ENCODE results near the gene ATP2A1. TPM values are rescaled to one million over a fixed set of nuclear protein-coding genes. Genes with fewer than 3 reads are reported as not detected.

The ATP2A1 gene
- total and polyA plus RNA-seq, 2 of the 4 experiments (the other 2 are of a cell fraction), result under 0.01 to 0.63 TPM

DNA sequence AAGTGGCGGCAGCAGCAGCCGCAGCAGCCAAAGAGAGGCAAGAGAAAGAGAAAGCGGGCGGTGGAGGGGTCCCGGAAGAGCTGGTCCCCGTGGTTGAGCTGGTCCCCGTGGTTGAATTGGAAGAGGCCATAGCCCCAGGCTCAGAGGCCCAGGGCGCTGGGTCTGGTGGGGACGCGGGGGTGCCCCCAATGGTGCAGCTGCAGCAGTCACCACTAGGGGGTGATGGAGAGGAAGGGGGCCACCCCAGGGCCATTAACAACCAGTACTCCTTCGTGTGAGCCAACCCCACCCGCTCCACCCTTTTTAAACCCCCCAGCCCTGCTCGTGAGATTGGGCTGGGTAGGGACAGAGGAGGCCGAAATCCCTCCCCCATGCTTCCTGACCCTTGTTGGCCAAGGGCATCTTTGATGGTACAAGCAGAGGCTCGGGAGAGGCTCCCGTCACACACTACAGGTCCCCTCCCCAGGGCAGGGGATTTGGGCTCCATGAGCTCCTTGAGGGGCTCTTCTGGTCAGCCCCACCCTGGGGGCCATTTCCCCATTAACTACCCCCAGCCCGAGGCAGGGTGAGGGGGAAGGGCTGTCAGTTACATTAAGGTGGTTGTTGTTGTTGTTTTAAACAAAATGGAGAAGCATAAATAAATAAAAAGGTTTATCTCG, 4.6 kb upstream of the ATP2A1 start:
- Histone ChIP-seq H3K4me3 (ENCODE audit: insufficient read depth, low read depth, low read length) (no peak overlapping the region), H3K36me3 (ENCODE audit: control insufficient read depth, insufficient read depth, low read length) (peaks cover 49% of the 10 kb centered on the region), H2BK120ac (ENCODE audit: low read depth, low read length) (no peak overlapping the region), H3K27me3 (ENCODE audit: control insufficient read depth, insufficient read depth, low read length) (no peaks in the 10 kb centered on the region), H2BK5ac (ENCODE audit: low read depth, low read length, poor library complexity, severe bottlenecking) (no peak overlapping the region), H3K56ac (ENCODE audit: extremely low read depth, insufficient read depth, low read length) (no peak overlapping the region), H4K8ac (ENCODE audit: low read depth in 2 of 2, low read length in 2 of 2) (no peak overlapping the region), H4K20me1 (ENCODE audit: insufficient read depth, low read length) (no peaks in the 10 kb centered on the region), H3K9me1 (ENCODE audit: insufficient read depth, low read length) (no peaks in the 10 kb centered on the region), H3K9ac (ENCODE audit: low read depth, low read length) (no peak overlapping the region), H3K79me1 (ENCODE audit: low read depth in 1 of 2, low read length in 2 of 2) (peaks cover 9 to 21% of the 10 kb centered on the region in 2 experiments; a peak in 3 of 4 replicates), H3K4ac (ENCODE audit: low read depth, low read length) (no peak overlapping the region), H3K27ac (ENCODE audit: insufficient read depth, low read length) (no peak overlapping the region), H2AK9ac (replicated peaks; ENCODE audit: low read depth, low read length, poor library complexity) (peak overlapping the region; percentile 37), H3K18ac (ENCODE audit: low read depth, low read length) (no peak overlapping the region), H3K4me1 (ENCODE audit: control insufficient read depth, insufficient read depth, low read length) (no peaks in the 10 kb centered on the region), H3K9me3 (ENCODE audit: control insufficient read depth, insufficient read depth, low read length) (no peaks in the 10 kb centered on the region), H3K4me2 (ENCODE audit: low read depth, low read length) (no peak overlapping the region), H3K23ac (ENCODE audit: low read depth, low read length) (no peak overlapping the region), H2BK15ac (ENCODE audit: low read depth, low read length) (no peak overlapping the region), H3K14ac (replicated peaks; ENCODE audit: low read depth, low read length) (no peak overlapping the region), H4K5ac (ENCODE audit: low read depth, low read length) (no peak overlapping the region), H2BK20ac (ENCODE audit: low read depth, low read length) (no peak overlapping the region), H4K91ac (ENCODE audit: insufficient read depth, low read depth, low read length) (no peak overlapping the region), H2AFZ (replicated peaks; ENCODE audit: low read length, poor library complexity) (no peak overlapping the region), H2AK5ac (ENCODE audit: low read depth, low read length) (no peak overlapping the region)
- no peak for DNase-seq
- dilution Hi-C loops (cut with HindIII; ENCODE audit: low sequenced_read_pairs, unreplicated experiment), result no loop called here
- 92% methylated on average over 5 of the region's 18 CpGs; no CpG with 5 or more reads in 1 of the 2 experiments for WGBS, 2 experiments (ENCODE audit: extremely low coverage in 2 of 2, insufficient read length in 1 of 2)
- ChIA-PET CTCF (interaction anchor here (0.9 to 1.1 kb wide), 2 partner anchors 9 to 27 kb away, joined by 4 read pairs; partner anchors contain the start of gene TUFM), POLR2A (ENCODE audit: unreplicated experiment) (no interaction called here)
- BruUV-seq (replicated peaks), result no TSS peak
- ATAC-seq (ENCODE audit: low read depth), result peak; percentile 64
- intact Hi-C loops (cut with micrococcal nuclease), result loop anchor here (1.0 kb wide), 1 partner anchor 72 kb away; no protein-coding TSS in a partner anchor
- in situ Hi-C loops (cut with MboI; ENCODE audit: low sequenced_read_pairs), result no loop called here
- TF ChIP-seq MAZ (IDR thresholded peaks at IDR 0.05; ENCODE audit: borderline replicate concordance, low read depth, low read length) (peak; percentile 63; the same call in 1 of the 2 replicates), MAFK (IDR thresholded peaks at IDR 0.05; ENCODE audit: low read depth, low read length) (no peak), CEBPB (IDR thresholded peaks at IDR 0.05; ENCODE audit: low read depth, low read length) (no peak), FOS (IDR thresholded peaks at IDR 0.05; ENCODE audit: low read depth, low read length) (no peak), NFE2L2 (IDR thresholded peaks at IDR 0.05; ENCODE audit: low read depth, low read length) (no peak), BHLHE40 (IDR thresholded peaks at IDR 0.05; ENCODE audit: low read depth, low read length) (no peak), CHD1 (IDR thresholded peaks at IDR 0.05; ENCODE audit: low read depth, low read length) (no peak), SMC3 (IDR thresholded peaks at IDR 0.05; ENCODE audit: low read depth, low read length) (peak; percentile 29; the same call in 1 of the 2 replicates), MXI1 (IDR thresholded peaks at IDR 0.05; ENCODE audit: borderline replicate concordance, low read depth, low read length) (no peak), RAD21 (IDR thresholded peaks at IDR 0.05; ENCODE audit: low read length) (peak; percentile 28), RFX5 (IDR thresholded peaks at IDR 0.05; ENCODE audit: low read depth, low read length) (no peak), POLR2A (IDR thresholded peaks at IDR 0.05; ENCODE audit: low read depth, low read length) (no peak)
- TF ChIP-seq, protein P1, sequence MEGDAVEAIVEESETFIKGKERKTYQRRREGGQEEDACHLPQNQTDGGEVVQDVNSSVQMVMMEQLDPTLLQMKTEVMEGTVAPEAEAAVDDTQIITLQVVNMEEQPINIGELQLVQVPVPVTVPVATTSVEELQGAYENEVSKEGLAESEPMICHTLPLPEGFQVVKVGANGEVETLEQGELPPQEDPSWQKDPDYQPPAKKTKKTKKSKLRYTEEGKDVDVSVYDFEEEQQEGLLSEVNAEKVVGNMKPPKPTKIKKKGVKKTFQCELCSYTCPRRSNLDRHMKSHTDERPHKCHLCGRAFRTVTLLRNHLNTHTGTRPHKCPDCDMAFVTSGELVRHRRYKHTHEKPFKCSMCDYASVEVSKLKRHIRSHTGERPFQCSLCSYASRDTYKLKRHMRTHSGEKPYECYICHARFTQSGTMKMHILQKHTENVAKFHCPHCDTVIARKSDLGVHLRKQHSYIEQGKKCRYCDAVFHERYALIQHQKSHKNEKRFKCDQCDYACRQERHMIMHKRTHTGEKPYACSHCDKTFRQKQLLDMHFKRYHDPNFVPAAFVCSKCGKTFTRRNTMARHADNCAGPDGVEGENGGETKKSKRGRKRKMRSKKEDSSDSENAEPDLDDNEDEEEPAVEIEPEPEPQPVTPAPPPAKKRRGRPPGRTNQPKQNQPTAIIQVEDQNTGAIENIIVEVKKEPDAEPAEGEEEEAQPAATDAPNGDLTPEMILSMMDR (conservative IDR thresholded peaks at IDR 0.05; ENCODE audit: low read depth, low read length), result peak; percentile 52
- TF ChIP-seq, protein P2, sequence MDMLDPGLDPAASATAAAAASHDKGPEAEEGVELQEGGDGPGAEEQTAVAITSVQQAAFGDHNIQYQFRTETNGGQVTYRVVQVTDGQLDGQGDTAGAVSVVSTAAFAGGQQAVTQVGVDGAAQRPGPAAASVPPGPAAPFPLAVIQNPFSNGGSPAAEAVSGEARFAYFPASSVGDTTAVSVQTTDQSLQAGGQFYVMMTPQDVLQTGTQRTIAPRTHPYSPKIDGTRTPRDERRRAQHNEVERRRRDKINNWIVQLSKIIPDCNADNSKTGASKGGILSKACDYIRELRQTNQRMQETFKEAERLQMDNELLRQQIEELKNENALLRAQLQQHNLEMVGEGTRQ (IDR thresholded peaks at IDR 0.05; ENCODE audit: low read depth, low read length), result no peak
- TF ChIP-seq, protein P3, sequence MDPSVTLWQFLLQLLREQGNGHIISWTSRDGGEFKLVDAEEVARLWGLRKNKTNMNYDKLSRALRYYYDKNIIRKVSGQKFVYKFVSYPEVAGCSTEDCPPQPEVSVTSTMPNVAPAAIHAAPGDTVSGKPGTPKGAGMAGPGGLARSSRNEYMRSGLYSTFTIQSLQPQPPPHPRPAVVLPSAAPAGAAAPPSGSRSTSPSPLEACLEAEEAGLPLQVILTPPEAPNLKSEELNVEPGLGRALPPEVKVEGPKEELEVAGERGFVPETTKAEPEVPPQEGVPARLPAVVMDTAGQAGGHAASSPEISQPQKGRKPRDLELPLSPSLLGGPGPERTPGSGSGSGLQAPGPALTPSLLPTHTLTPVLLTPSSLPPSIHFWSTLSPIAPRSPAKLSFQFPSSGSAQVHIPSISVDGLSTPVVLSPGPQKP (IDR thresholded peaks at IDR 0.05; ENCODE audit: borderline replicate concordance, low read depth, low read length), result no peak
